ENCODE data around the gene CHIC2.

CHIC2 gene

GRCh38 chr4:54073271-54073880 lies 9.0 kb upstream of the CHIC2 start:
- DNase-seq (ENCODE audit: low read depth, low spot score): no peak
- POLR2A ChIA-PET: no interaction called here
- no peak for TF ChIP-seq CTCF (IDR thresholded peaks at IDR 0.05; ENCODE audit: insufficient read depth, low read length, missing control alignments)
- CTCF ChIA-PET: interaction anchor here (0.6 kb wide), 1 partner anchor 156 kb away, joined by 3 read pairs; the partner anchor contains the start of gene PDGFRA
- H3K4me3 ChIP-seq (ENCODE audit: low read depth, low read length): no peak overlapping the region

GRCh38 chr4:54067166-54067565 lies 2.8 kb upstream of the CHIC2 start:
- POLR2A ChIA-PET: interaction anchor here (0.5 kb wide), 1 partner anchor 11 kb away, joined by 3 read pairs; no protein-coding TSS in a partner anchor
- DNase-seq (ENCODE audit: low read depth, low spot score): no peak
- CTCF ChIA-PET: interaction anchor here (3.4 kb wide), 1 partner anchor 151 kb away, joined by 16 read pairs; no protein-coding TSS in a partner anchor

GRCh38 chr4:54066718-54067129 lies 2.3 kb upstream of the CHIC2 start:
- ChIA-PET CTCF (interaction anchor here (1.4 to 3.4 kb wide), 2 partner anchors 152 to 361 kb away, joined by 3 to 16 read pairs; no protein-coding TSS in a partner anchor), POLR2A (interaction anchor here (0.5 to 0.7 kb wide), 2 partner anchors 12 to 138 kb away, joined by 3 to 5 read pairs; no protein-coding TSS in a partner anchor)
- no peak overlapping the region for H3K4me3 ChIP-seq (ENCODE audit: low read depth, low read length)

More at GRCh38 chr4:54067166-54067565, 2.8 kb upstream of the CHIC2 start:
- H3K4me3 ChIP-seq (ENCODE audit: low read depth, low read length): no peak overlapping the region
- no peak for TF ChIP-seq CTCF (IDR thresholded peaks at IDR 0.05; ENCODE audit: insufficient read depth, low read length, missing control alignments)

GRCh38 chr4:54066088-54066415 lies 1.6 kb upstream of the CHIC2 start:
- DNase-seq (ENCODE audit: low read depth, low spot score): no peak
- ChIA-PET CTCF (interaction anchor here (1.0 to 3.4 kb wide), 3 partner anchors 152 to 361 kb away, joined by 3 to 16 read pairs (median 3); no protein-coding TSS in a partner anchor), POLR2A (interaction anchor here (0.7 kb wide), 2 partner anchors 16 to 137 kb away, joined by 3 to 5 read pairs; no protein-coding TSS in a partner anchor)
- TF ChIP-seq CTCF (IDR thresholded peaks at IDR 0.05; ENCODE audit: insufficient read depth, low read length, missing control alignments): no peak
- no peak overlapping the region for H3K4me3 ChIP-seq (ENCODE audit: low read depth, low read length)

More at GRCh38 chr4:54066718-54067129, 2.3 kb upstream of the CHIC2 start:
- no peak for DNase-seq (ENCODE audit: low read depth, low spot score)
- TF ChIP-seq CTCF (IDR thresholded peaks at IDR 0.05; ENCODE audit: insufficient read depth, low read length, missing control alignments): no peak

- no peak overlapping the region for H3K4me3 ChIP-seq (ENCODE audit: low read depth, low read length)
- TF ChIP-seq CTCF (IDR thresholded peaks at IDR 0.05; ENCODE audit: insufficient read depth, low read length, missing control alignments): no peak
- CTCF ChIA-PET: interaction anchor here (1.0 to 3.4 kb wide), 3 partner anchors 153 to 360 kb away, joined by 3 to 16 read pairs (median 3); no protein-coding TSS in a partner anchor
- DNase-seq (ENCODE audit: low read depth, low spot score): no peak
- POLR2A ChIA-PET: interaction anchor here (0.7 to 1.0 kb wide), 2 partner anchors 16 to 377 kb away, joined by 3 read pairs; no protein-coding TSS in a partner anchor
Observed at GRCh38 chr4:54065282-54066087, 1.1 kb upstream of the CHIC2 start.
